Adipose tissue (tissue), 3 donors: ENCODE data around the gene EDC3. TPM values are rescaled to one million over a fixed set of nuclear protein-coding genes. Genes with fewer than 3 reads are reported as not detected.
"Not testable (repeated sequence)": the region's sequence is repeated elsewhere in the genome, so short reads cannot be mapped to it uniquely, and the experiment has no call there.

Source experiments
- H3K27ac ChIP-seq: one replicate; pipeline ENCODE4 v1.5.1; 2013; ENCODE audit warnings: low read depth, low read length
- WGBS, 3 donors: extraction: QIAGEN DNeasy Blood & Tissue Kit; methylation state at CpG; one replicate each; pipeline ENCODE4 v1.1.7; 2013; 5-methylcytosine and 5-hydroxymethylcytosine counted together
- polyA plus RNA-seq, 3 donors: library from polyadenylated mRNA; stranded (reverse); fragments of 200-250 nt; gene quantifications; one replicate each; pipeline ENCODE4 v1.2.3, GENCODE V29; 2013
- donor health status: healthy with polysubstance abuse.
- donor health status: Bipolar disorder and iron deficiency.
- donor health status: healthy.

EDC3 gene
- polyA plus RNA-seq, 3 donors, result 8.4 to 16.2 (median 13.4) TPM

DNA sequence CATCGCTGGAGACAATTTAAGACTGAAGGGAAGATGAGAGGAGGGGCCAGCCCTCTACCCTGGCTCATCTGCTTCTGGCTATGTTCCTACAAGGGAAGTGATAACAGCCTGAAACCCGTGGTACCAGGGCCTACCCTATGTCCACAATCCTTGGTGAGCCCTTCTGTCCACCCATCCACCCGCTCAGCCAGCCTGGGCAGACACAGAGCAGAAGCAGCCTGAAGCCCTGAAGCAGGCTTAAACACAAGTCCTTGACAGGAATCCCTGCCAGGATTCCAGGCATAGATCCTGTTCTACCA is 64.8 kb downstream of the EDC3 start:
- H3K27ac ChIP-seq, result no peak overlapping the region
- 75 to 80% (median 78%) methylated on average over 3 of the region's 3 CpGs for WGBS, 3 donors

DNA sequence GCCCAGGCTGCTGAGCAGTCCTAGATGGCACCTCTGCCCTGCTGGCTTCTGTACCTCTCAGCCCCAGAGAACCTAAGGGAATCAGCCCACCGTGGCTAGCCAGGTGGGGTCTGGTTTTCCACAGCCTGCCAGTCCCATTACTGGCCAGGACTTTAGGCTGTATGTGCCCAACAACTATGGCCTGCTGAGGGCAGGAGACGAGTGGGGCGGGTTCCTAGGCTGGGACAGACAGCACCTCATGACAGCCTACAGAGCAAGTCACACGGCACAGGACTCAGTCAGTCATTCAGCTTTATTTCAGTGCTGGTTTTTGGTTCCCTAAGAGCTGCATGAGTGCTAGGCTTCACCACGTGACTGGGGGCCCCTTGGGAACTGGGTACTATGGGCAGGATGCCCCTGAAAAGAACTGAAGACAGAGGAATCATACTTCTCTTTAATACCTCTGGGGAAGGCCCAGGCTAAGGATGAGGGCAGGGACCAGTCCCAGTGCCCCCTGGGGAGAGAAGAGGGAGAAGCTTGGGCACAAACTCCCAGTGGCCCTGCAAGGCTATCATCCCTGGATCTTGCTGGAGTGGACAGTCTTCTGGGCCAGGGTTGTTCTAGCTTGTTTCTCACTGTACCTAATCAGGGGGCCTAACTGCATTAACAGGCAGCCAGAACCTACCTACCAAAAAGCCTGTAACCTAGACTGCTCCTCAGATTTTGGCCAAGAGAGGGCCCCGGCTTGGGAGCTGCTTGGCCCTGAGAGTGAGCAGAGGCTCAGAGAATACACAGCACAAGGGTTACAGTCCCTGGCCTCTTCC is 65.3 kb downstream of the EDC3 start:
- 73 to 78% (median 73%) methylated on average over 6 of the region's 6 CpGs for WGBS, 3 donors
- H3K27ac ChIP-seq, result no peak overlapping the region

DNA sequence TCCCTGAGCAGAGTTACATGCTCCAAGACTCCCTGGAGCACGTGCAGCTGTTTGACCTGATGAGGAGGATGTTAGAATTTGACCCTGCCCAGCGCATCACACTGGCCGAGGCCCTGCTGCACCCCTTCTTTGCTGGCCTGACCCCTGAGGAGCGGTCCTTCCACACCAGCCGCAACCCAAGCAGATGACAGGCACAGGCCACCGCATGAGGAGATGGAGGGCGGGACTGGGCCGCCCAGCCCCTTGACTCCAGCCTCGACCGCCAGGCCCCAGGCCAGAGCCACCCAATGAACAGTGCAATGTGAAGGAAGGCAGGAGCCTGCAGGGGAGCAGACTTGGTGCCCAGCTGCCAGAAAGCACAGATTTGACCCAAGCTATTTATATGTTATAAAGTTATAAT is 66.1 kb downstream of the EDC3 start:
- not testable (repeated sequence) for H3K27ac ChIP-seq
- WGBS, 3 donors, result 85 to 91% (median 90%) methylated on average over 8 to 10 of the region's 10 CpGs

DNA sequence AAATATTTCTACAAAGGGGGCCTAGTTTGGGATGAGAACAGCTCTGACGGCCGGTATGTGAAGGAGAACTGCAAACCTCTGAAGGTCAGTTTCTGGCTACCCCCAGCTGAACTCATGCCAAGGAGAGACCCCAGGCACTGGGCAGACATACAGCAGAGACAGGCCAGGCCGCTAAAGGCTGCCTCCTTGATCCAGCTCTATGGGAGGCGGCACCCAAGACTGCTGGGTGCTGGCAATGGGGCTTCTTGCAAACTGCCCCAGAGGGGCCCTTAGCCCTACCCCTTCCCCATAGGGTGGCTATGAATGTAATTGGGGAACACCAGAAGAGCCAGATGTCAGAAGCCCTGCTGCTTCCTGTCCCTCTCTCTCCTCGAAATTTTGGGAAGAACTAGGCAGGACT is 66.9 kb downstream of the EDC3 start:
- WGBS, 3 donors, result 46 to 64% (median 50%) methylated on average over 5 of the region's 5 CpGs
- no peak overlapping the region for H3K27ac ChIP-seq

DNA sequence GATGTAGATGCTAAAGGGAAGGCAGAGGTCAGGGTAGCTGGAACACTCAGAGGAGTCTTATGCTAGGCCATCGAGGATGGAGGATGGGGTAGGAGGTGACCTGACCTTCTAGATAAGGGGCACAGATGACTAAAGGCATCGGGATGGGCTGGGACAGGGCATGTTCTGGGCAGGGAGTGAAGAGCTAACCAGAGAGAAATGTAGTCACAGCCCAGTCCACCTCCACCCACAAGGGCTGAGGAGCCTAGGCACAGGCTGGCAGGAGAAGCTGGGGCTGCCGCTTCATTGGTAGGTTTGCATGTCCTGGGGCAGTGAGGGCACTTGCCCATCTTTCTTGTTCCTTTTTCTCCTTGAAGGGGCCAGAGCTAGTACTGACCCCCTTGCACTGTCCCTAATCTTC is 67.6 kb downstream of the EDC3 start:
- no peak overlapping the region for H3K27ac ChIP-seq
- WGBS, 3 donors, result 70 to 77% (median 73%) methylated on average over 3 of the region's 3 CpGs

DNA sequence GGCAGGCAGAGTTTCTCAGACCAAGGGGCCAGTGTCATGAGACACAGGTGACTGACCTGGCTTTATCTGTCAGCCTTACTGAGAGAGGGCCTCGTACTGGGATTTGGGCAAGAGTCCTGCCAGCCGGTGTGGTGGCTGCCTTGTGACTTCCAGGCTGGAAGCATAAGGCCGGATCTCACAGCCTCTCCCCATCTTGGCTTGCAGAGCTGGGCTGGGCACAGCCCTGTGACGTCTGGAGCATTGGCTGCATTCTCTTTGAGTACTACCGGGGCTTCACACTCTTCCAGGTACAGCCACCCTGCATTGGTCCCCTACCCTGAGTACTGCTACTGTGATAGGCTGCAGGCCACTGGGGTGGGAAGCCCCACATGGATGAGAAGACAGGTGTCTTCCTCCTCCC is 68.1 kb downstream of the EDC3 start:
- H3K27ac ChIP-seq, result no peak overlapping the region
- WGBS, 3 donors, result 73 to 81% (median 79%) methylated on average over 5 of the region's 5 CpGs

DNA sequence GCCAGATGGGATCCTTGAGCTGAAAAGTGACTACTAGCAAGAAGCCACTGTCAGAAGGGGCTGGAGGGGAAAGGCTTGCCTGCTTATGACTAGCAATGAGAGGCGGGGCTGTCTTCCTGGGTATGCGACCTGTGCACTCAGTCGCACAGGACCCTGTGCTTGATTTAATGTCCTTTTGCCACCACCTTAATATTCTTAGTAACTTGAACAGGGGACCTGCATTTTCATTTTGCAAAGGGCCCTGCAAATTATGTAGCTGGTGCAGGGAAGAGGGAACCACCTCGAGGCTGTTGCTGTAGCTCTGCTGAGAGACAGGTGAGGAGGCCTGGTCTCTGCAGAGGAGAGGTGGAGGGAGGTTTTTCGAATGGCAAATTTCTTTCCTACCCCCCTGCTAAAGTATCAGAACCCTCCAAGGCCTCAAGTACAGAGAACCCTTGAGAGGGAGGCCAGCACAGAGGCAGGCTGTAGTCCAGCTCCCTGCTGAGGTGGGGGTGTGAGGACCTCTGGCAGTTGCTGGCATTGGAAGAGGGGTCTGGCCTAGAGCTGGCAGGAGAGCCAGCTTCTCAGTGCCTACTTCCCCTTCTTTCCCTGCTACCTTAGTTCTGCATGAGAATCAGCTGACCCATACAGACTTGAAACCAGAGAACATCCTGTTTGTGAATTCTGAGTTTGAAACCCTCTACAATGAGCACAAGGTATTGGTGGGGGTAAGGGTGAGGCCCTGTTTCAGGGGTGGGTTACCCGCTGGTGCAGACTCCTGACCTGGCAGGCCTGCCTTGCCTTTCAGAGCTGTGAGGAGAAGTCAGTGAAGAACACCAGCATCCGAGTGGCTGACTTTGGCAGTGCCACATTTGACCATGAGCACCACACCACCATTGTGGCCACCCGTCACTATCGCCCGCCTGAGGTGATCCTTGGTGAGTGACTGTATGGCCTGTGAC is 68.8 kb downstream of the EDC3 start:
- 78 to 90% (median 80%) methylated on average over 10 of the region's 10 CpGs for WGBS, 3 donors
- no peak overlapping the region for H3K27ac ChIP-seq

DNA sequence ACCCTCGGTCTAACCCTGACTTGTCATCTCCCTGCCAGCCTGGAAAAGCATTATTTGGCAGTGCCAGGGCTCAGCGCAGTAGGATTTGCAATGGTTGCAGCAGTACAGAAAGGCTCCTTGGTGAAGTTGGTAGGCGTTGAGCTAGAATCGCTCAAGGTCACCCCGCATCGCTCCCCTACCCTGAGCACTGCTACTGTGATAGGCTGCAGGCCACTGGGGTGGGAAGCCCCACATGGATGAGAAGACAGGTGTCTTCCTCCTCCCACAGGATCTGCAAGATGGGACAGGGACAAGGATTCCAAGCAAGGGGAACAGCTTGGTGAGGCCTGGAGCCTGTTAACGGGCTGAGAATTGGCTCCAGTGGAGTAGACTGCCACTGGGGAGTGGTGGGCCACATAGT is 69.5 kb downstream of the EDC3 start:
- WGBS, 3 donors, result 88 to 95% (median 95%) methylated on average over 7 of the region's 7 CpGs
- H3K27ac ChIP-seq, result no peak overlapping the region

DNA sequence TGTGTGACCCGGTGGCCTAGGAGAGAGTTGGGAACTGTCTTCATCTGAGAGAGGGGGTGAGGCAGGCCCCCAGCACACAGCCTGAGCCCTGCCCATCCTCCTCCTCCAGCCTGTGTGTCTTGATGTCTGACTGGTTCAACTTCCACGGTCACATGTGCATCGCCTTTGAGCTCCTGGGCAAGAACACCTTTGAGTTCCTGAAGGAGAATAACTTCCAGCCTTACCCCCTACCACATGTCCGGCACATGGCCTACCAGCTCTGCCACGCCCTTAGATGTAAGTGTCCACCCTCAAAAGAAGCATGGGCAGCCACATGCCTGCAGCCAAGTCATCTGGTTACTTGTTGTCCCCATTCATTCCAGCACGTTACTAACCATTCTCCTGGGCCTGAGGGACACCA is 70.1 kb downstream of the EDC3 start:
- WGBS, 3 donors, result 81 to 90% (median 89%) methylated on average over 6 of the region's 6 CpGs

DNA sequence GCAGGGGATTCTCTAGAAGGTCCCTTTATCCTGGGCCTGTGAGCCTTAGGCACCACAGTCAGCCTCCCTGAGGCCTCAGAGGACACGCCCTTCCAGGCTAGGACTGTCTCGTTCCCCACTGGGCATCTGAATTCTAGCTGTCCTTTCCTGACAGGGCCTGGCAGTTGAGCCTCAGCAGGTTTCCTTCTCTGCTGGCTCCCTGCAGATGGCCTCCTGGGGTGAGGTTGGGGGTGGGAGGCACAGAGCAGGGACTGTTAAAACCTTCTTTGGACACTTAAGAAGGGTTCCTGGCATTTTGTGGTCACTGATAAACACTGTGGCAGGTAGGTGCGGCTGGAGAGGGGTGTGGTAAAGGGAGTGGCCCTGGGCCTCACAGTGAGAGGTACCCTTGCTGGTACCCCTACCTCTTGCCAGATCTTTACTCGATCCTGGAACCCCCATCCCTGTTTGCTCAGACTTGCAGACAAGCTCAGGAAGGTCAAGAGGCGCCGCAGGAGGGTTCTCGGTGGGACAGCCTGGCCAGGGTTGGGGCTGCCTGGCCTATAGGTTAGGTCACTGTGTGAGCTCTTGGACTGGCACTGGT is 71.7 kb downstream of the EDC3 start:
- 79 to 86% (median 83%) methylated on average over 7 of the region's 7 CpGs for WGBS, 3 donors
- no peak overlapping the region for H3K27ac ChIP-seq

More for the DNA sequence above, 70.1 kb downstream of the EDC3 start:
- H3K27ac ChIP-seq, result no peak overlapping the region

DNA sequence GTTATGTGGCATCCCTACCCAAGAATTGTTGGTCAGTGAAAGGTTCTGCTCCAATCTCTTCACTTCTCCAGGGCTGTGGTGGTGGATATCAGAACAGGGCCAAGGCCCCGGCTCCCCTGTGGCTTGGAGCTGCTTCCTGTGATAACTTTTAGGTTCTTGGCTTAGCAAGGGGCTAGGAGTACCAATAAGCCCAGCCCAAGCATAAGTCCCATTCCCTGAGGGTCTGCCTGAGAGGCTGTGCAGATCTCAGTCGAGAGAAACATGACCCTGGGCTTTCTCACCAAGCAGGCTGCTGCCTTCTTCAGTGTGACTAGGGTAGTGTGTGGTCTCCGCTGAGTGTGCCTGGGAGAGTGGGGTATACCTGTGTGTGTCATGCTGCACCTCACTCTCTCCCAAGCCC is 73.1 kb downstream of the EDC3 start:
- WGBS, 3 donors, result 87 to 96% (median 88%) methylated on average over 3 of the region's 3 CpGs
- no peak overlapping the region for H3K27ac ChIP-seq

DNA sequence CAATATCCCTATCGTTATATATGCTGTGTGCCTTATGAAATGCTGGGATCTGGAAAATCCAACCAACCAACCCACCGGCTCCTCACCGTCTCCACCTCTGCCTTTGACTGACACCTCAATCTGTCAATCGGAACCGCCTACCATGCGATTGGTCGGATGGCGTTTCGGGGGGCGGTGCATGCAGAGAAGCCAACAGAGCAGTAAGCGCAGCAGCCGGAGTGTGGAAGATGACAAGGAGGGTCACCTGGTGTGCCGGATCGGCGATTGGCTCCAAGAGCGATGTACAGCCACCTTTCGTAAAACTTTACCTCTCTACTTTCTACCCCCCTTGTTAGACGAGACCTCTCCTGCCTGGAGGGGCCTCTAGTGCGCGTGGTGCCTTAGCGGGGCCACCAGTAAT is 73.9 kb downstream of the EDC3 start:
- WGBS, 3 donors, result 87 to 92% (median 89%) methylated on average over 21 of the region's 21 CpGs
- H3K27ac ChIP-seq, result no peak overlapping the region

DNA sequence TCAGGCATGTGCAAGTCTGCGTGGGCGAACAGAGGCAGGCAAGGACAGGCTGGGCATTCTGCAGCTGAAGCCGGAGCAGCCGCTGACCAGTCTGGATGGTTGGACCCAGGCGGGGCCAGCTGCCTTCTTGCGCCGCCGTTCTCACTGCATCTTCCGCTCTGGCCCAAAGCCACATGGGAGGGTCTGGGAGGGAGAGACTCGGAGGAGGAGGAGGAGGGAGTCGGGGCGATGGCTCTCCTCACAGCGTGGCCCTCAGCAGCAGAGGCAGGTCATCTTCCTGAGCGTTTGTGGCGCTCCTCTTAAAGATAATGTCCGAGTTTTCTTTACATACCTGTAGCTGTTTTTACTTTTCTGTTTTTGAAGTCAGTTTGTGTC is 74.3 kb downstream of the EDC3 start:
- WGBS, 3 donors, result 76 to 82% (median 80%) methylated on average over 12 to 16 of the region's 16 CpGs
- no peak overlapping the region for H3K27ac ChIP-seq

DNA sequence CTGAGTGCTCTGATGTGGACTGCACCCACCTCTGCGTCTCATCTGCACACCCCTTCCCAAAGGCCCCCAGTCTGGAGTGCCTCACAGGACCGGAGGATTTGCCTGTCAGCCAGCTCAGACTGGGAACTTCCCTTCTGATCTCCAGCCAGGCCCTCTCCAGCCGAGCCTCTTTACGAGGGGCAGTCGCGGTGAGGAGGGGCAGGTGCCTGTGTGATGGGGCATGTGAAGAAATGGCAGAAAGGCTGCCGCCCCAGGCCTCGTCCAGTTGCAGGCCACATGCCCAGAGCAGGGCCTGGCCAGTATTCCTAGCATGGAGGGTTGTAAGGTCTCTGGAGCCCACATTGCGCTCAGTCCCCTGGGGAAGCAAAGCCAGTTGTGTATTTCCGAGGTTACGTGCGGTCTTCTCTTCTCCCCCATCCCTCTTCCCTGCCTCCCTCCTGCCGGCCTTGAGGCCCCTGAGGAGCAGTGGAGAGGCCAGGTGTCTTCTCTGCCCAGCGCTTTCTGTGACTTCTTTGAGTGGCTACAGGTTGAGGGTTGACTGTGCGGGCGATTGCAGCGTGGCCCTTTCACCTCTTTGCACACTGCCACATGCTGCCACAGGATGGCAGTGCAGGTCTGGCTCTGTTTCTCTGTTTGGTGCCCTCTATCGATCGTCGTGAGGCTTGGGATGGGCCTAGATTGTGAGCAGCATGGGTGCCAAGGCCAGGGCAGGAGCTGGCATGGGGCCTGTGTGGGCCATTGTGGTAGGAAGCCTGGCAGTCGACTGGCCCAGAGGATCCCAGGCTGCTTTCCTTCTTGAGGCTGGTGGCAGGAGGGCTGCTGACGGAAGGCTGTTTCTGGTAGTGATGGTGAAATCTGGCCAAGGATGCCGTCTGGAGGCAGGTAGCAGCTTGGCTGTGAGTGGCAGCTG is 74.9 kb downstream of the EDC3 start:
- 54 to 59% (median 56%) methylated on average over 23 of the region's 23 CpGs for WGBS, 3 donors
- H3K27ac ChIP-seq, result no peak overlapping the region

DNA sequence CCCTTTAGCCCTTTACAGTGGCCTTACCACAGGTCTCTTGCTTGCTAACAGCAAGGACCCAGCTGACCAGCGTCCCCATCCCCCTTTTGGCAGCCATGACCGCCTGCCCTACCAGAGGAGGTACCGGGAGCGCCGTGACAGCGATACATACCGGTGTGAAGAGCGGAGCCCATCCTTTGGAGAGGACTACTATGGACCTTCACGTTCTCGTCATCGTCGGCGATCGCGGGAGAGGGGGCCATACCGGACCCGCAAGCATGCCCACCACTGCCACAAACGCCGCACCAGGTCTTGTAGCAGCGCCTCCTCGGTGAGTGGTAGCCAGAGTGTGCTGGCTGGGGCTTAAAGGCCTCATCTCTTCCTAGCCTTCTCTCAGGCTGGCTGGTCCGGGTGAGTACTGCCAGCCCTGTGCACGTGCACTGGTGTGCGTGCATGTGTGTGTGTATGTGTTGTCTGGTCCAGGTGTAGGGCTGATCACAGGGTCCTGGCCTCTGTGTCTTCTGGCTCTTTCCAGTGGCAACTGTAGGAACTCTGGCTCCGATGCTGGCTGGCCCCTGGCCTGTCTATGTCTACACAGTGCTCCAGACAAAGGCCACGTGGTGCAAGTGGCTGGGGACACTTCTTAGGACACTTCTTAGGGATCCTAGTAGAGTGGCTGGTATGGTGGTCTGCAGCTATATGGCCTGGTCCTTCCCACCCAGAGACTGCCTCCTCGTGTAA is 75.7 kb downstream of the EDC3 start:
- 90 to 92% (median 91%) methylated on average over 27 of the region's 27 CpGs for WGBS, 3 donors
- no peak overlapping the region for H3K27ac ChIP-seq

DNA sequence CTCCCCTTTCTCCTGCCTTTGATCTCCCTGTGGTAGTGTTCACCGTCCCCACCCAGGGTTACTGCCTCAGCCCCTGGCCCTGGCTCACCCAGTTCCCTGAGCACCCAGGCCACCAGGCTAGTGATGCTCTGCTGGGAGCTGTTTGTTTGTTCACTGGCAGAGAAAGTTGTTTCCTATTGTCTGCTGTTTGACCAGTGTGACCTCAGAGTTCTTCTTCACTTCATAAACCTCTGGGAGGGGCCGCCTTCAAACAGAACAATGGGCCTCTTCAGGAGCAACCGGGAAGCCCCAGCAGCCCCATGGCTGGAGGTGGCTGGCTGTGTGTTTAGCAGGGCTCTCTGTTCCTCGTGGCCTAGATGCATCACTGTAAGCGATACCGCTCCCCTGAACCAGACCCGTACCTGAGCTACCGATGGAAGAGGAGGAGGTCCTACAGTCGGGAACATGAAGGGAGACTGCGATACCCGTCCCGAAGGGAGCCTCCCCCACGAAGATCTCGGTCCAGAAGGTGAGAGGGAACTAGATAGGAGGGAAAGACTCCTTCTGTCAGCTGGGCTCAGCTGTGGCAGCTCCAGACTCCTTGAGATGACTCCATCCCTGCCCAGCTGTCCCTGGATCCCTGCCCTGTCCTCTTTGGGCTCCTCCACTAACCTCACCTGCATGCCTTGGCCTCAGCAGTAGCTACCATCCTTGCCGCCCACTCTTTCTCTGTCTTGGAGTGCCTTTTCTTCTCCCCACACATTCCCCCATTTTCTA is 76.8 kb downstream of the EDC3 start:
- 73 to 88% (median 84%) methylated on average over 15 of the region's 15 CpGs for WGBS, 3 donors
- H3K27ac ChIP-seq, result no peak overlapping the region

DNA sequence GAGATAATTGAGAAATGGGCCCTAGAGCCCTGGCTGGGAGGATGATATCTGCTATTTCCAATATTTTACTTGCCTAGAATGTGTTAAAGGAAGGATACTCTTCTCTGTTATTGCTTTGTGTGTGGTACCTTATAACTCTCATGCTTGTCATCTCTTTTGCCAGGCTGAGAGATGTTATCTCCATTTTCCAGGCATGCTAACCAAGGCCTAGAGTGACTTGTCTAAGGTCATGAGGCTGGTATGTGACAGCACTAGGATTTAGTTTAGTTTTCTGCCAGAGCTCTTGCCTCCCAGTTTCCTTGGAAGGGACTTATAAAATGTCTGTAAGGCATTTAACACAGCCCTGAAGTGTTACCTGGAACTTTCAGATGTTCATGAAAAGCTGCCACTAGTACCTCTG is 78.8 kb downstream of the EDC3 start:
- H3K27ac ChIP-seq, result no peak overlapping the region
